Panc1 (cell line): ENCODE data around the gene LACRT. TPM values are rescaled to one million over a fixed set of nuclear protein-coding genes. Genes with fewer than 3 reads are reported as not detected.

Experiments
- ATAC-seq: fragments of 200-7000 bp; cut with Tn5 transposase; 2 replicates; pipeline ENCODE4 v1.9.1; 2020; ENCODE audit warnings: mild to moderate bottlenecking, moderate library complexity
- BruUV-seq: library from RNA; stranded (reverse); fragments of 400-500 nt; replicated peaks from 2 replicates; lab custom pipeline; 2021; lab: Mats Ljungman, UMichigan
- CTCF ChIA-PET: fragments of 300-600 bp; sonication (Branson Sonifier 250); formaldehyde crosslinking; loops from one replicate; lab custom pipeline; 2022; ENCODE audit warnings: antibody characterized with exemption; lab: Charles Lee
- POLR2A ChIA-PET: fragments of 300-600 bp; sonication (Branson Sonifier 250); formaldehyde crosslinking; loops from one replicate; lab custom pipeline; 2022; ENCODE audit warnings: antibody characterized with exemption; lab: Charles Lee
- DNase-seq: peaks from one replicate; pipeline ENCODE4 v3.0.0-alpha.2; 2010; ENCODE audit warnings: low read depth, low spot score
- H3K27ac ChIP-seq: 2 replicates; pipeline ENCODE4 v1.5.1; 2011; ENCODE audit warnings: mild to moderate bottlenecking, low read length, inconsistent platforms
- H3K27me3 ChIP-seq: fragments of 200-500 bp; sonication (Bioruptor generic); 2 replicates; pipeline ENCODE4 v1.6.0; 2014; ENCODE audit warnings: low read length, inconsistent platforms; ENCODE audit not compliant: control insufficient read depth, insufficient read depth
- H3K36me3 ChIP-seq: fragments of 200-500 bp; sonication (Bioruptor generic); 2 replicates; pipeline ENCODE4 v1.5.1; 2014; ENCODE audit warnings: inconsistent platforms, mild to moderate bottlenecking, low read length, moderate library complexity; ENCODE audit not compliant: control insufficient read depth, insufficient read depth
- H3K4me1 ChIP-seq: 2 replicates; pipeline ENCODE4 v1.5.1; 2011; ENCODE audit warnings: inconsistent platforms, mild to moderate bottlenecking, low read length, moderate library complexity; ENCODE audit not compliant: control insufficient read depth, insufficient read depth
- H3K4me3 ChIP-seq, 2 experiments: 2 replicates each; pipeline ENCODE4 v1.5.1; 2011 to 2012; ENCODE audit warnings: low read depth in 2 of 2, low read length in 2 of 2, mild to moderate bottlenecking in 2 of 2, inconsistent platforms in 1 of 2, moderate library complexity in 1 of 2
- H3K9me3 ChIP-seq: fragments of 200-500 bp; sonication (Bioruptor generic); 2 replicates; pipeline ENCODE4 v1.5.1; 2014; ENCODE audit warnings: low read depth, mild to moderate bottlenecking, inconsistent platforms, low read length, moderate library complexity; ENCODE audit not compliant: control insufficient read depth, insufficient read depth
- POLR2AphosphoS5 ChIP-seq: IDR thresholded peaks from 2 replicates; pipeline ENCODE4 v1.6.1; 2012; ENCODE audit warnings: mild to moderate bottlenecking, low read depth, low read length, moderate library complexity
- SIN3A ChIP-seq: IDR thresholded peaks from 2 replicates; pipeline ENCODE4 v1.6.1; 2012; ENCODE audit warnings: low read depth, mild to moderate bottlenecking, low read length, moderate library complexity, borderline replicate concordance; ENCODE audit not compliant: insufficient read depth
- TCF7L2 ChIP-seq: IDR thresholded peaks from 2 replicates; pipeline ENCODE4 v1.6.1; 2011; ENCODE audit warnings: mild to moderate bottlenecking, low read depth, low read length, inconsistent platforms
- in situ Hi-C: cut with HindIII; loops from 2 replicates; pipeline ENCODE4 v1.10.0; 2016; ENCODE audit warnings: low sequenced_read_pairs, low pct_unique_long_range_greater_than_20kb
- intact Hi-C: fragments of 100-400 bp; cut with micrococcal nuclease; formaldehyde crosslinking; loops from one replicate; pipeline ENCODE4 v1.10.0; 2022; ENCODE audit not compliant: unreplicated experiment
- total RNA-seq: library from RNA; stranded (reverse); gene quantifications from one replicate; pipeline ENCODE4 v1.2.1, GENCODE V29; 2021; ENCODE audit not compliant: unreplicated experiment
- TF ChIP-seq, protein P1 (sequence below): fragments of 450-650 bp; IDR thresholded peaks from 2 replicates; pipeline ENCODE4 v1.5.1; 2017; ENCODE audit warnings: mild to moderate bottlenecking
- TF ChIP-seq, protein P2 (sequence below), 2 experiments: IDR thresholded peaks; 2 replicates each; pipeline ENCODE4 v1.6.1; 2011 to 2012; ENCODE audit warnings: low read depth in 2 of 2, control low read depth in 1 of 2, low read length in 1 of 2, mild to moderate bottlenecking in 1 of 2, moderate library complexity in 1 of 2; ENCODE audit not compliant: insufficient read depth in 1 of 2

LACRT gene
- total RNA-seq, 1 experiment from 2014 or later: not detected

DNA sequence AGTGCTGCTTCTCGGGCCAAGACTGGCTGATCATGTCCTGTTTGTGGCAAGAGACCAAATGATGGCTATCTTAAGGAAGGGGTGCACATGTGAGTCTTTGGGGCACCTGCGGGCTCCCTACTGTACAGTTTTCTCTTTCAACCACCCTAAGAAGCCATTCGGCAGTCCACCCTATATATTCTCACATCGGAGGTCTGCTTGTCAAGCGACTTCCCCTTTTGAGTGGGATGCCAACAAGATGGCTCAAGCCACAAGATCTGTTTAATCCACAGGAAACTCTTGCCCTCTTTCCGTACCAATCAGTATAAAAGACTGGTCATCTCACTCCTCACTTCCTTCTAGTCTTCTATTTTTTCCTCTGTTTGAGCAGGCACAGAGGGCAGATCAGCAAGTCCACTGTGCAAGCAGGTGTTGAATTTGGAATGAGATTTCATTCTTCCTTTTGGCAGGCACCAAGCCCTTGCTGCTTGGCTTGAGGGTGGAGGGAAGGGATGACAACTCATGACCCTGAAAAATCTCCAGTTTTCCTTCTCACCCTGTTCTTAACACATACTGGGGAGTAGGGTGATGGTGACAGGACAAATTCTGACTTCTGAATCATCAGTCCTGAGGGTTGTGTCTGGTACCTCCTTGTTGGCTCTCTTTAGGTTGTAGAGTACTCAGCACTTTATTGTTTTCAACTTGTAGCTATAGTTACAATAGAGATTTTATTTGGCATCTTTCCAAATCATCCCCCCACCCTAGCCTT, 17.6 kb downstream of the LACRT start:
- H3K36me3 ChIP-seq: no peaks in the 10 kb centered on the region
- no TSS peak for BruUV-seq
- TF ChIP-seq POLR2AphosphoS5: no peak
- TF ChIP-seq SIN3A: no peak
- TF ChIP-seq, protein P1, sequence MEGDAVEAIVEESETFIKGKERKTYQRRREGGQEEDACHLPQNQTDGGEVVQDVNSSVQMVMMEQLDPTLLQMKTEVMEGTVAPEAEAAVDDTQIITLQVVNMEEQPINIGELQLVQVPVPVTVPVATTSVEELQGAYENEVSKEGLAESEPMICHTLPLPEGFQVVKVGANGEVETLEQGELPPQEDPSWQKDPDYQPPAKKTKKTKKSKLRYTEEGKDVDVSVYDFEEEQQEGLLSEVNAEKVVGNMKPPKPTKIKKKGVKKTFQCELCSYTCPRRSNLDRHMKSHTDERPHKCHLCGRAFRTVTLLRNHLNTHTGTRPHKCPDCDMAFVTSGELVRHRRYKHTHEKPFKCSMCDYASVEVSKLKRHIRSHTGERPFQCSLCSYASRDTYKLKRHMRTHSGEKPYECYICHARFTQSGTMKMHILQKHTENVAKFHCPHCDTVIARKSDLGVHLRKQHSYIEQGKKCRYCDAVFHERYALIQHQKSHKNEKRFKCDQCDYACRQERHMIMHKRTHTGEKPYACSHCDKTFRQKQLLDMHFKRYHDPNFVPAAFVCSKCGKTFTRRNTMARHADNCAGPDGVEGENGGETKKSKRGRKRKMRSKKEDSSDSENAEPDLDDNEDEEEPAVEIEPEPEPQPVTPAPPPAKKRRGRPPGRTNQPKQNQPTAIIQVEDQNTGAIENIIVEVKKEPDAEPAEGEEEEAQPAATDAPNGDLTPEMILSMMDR: no peak
- TF ChIP-seq, protein P2, sequence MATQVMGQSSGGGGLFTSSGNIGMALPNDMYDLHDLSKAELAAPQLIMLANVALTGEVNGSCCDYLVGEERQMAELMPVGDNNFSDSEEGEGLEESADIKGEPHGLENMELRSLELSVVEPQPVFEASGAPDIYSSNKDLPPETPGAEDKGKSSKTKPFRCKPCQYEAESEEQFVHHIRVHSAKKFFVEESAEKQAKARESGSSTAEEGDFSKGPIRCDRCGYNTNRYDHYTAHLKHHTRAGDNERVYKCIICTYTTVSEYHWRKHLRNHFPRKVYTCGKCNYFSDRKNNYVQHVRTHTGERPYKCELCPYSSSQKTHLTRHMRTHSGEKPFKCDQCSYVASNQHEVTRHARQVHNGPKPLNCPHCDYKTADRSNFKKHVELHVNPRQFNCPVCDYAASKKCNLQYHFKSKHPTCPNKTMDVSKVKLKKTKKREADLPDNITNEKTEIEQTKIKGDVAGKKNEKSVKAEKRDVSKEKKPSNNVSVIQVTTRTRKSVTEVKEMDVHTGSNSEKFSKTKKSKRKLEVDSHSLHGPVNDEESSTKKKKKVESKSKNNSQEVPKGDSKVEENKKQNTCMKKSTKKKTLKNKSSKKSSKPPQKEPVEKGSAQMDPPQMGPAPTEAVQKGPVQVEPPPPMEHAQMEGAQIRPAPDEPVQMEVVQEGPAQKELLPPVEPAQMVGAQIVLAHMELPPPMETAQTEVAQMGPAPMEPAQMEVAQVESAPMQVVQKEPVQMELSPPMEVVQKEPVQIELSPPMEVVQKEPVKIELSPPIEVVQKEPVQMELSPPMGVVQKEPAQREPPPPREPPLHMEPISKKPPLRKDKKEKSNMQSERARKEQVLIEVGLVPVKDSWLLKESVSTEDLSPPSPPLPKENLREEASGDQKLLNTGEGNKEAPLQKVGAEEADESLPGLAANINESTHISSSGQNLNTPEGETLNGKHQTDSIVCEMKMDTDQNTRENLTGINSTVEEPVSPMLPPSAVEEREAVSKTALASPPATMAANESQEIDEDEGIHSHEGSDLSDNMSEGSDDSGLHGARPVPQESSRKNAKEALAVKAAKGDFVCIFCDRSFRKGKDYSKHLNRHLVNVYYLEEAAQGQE (IDR thresholded peaks at IDR 0.05; ENCODE audit: insufficient read depth in 1 of 2, low read depth in 2 of 2, low read length in 1 of 2): no peak
- no peak for TF ChIP-seq TCF7L2
- no peaks in the 10 kb centered on the region for H3K9me3 ChIP-seq
- no peak for ATAC-seq
- no peak overlapping the region for H3K27ac ChIP-seq
- ChIA-PET POLR2A (no interaction called here), CTCF (no interaction called here)
- in situ Hi-C loops (no loop called here), intact Hi-C loops (no loop called here)
- no peak for DNase-seq
- H3K27me3 ChIP-seq: peaks cover 27% of the 10 kb centered on the region
- no peaks in the 10 kb centered on the region for H3K4me1 ChIP-seq
- H3K4me3 ChIP-seq: no peak overlapping the region

DNA sequence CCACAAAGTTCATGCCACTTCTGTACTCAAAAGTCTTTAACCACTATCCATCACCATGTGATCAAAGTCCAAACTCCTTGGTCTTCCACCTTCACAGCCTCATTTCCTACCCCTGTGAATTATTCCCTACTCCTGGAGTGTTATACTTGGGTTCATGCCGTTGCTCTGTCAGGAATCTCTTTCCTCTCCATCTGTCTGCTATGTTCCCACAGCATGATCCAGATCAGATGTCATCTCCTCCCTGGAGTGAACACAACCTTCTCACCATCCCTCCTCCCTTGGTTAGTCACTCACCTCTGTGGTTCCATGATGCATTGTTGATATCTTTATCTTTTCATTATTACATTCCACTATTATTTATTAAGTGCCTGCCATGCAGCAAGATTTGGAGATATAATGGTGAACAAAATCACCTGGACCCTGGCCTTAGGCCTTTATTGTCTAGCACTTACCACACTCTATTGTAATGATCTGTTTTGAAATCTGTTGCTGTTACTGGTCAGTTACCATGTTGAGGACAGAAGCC, 22.4 kb downstream of the LACRT start:
- BruUV-seq: no TSS peak
- H3K27me3 ChIP-seq: peaks cover 33% of the 10 kb centered on the region
- H3K4me1 ChIP-seq: no peaks in the 10 kb centered on the region
- no peak overlapping the region for H3K27ac ChIP-seq
- H3K36me3 ChIP-seq: no peaks in the 10 kb centered on the region
- intact Hi-C loops: no loop called here
- H3K4me3 ChIP-seq: no peak overlapping the region
- DNase-seq (no peak), ATAC-seq (no peak)
- no peaks in the 10 kb centered on the region for H3K9me3 ChIP-seq
- in situ Hi-C loops: no loop called here
- CTCF ChIA-PET: no interaction called here
- POLR2A ChIA-PET: no interaction called here
- TF ChIP-seq, protein P1: no peak
- TF ChIP-seq, protein P2 (IDR thresholded peaks at IDR 0.05; ENCODE audit: insufficient read depth in 1 of 2, low read depth in 2 of 2, low read length in 1 of 2): no peak
- TF ChIP-seq POLR2AphosphoS5: no peak
- no peak for TF ChIP-seq TCF7L2
- no peak for TF ChIP-seq SIN3A
